ENCODE data around the gene TAPBPL. TPM values are rescaled to one million over a fixed set of nuclear protein-coding genes. Genes with fewer than 3 reads are reported as not detected.

TAPBPL gene
- polyA plus RNA-seq, 3 donors = 89.3 to 145 (median 91.8) TPM

DNA sequence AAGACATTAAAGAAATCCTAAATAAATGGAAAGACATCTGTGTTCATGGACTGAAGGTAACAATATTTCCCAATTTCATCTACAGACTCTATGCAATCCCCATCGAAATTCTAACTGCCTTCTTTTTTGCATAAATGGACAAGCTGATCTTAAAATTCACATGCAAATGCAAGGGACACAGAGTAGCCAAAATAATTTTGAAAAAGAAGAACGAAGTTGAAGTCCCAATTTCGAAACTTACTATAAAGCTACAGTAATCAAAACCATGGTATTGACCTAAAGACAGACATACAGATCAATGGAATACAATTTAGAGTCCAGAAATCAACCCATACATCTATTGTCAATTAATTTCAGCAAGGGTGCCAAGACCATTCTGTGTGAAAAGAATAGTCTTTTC lies 23.5 kb upstream of the TAPBPL start:
- H3K79me2 ChIP-seq (ENCODE audit: insufficient read depth, low read length) = no peaks in the 10 kb centered on the region
- H3K9ac ChIP-seq (ENCODE audit: insufficient read depth, low read length, poor library complexity, severe bottlenecking) = no peak overlapping the region
- no peak overlapping the region for H3K27ac ChIP-seq (ENCODE audit: low read depth in 1 of 2, low read length in 2 of 2)
- no peak overlapping the region for H3K27ac Mint-ChIP-seq
- no peak overlapping the region for H3K4me3 Mint-ChIP-seq
- H4K20me1 ChIP-seq (ENCODE audit: insufficient read depth, low read length) = no peaks in the 10 kb centered on the region
- H3K9me3 ChIP-seq (replicated peaks in 1 of 2; ENCODE audit: control insufficient read depth in 1 of 2, insufficient read depth in 1 of 2, low read length in 2 of 2) = no peaks in the 10 kb centered on the region
- H3K36me3 ChIP-seq (replicated peaks in 1 of 2; ENCODE audit: control insufficient read depth in 1 of 2, insufficient read depth in 2 of 2, low read length in 2 of 2) = no peaks in the 10 kb centered on the region
- peaks cover 36 to 46% of the 10 kb centered on the region in 2 donors for H3K4me1 ChIP-seq (ENCODE audit: control insufficient read depth in 1 of 2, insufficient read depth in 2 of 2, low read length in 2 of 2)
- peaks cover 39% of the 10 kb centered on the region for H3K4me1 Mint-ChIP-seq
- H3K36me3 Mint-ChIP-seq = no peaks in the 10 kb centered on the region
- intact Hi-C loops (cut with micrococcal nuclease) = loop anchor here in 1 of 2 donors (5.0 kb wide), 1 partner anchor 34 kb away; no protein-coding TSS in a partner anchor
- no peak for DNase-seq
- no peak for TF ChIP-seq CTCF (IDR thresholded peaks at IDR 0.05)
- no peaks in the 10 kb centered on the region for H3K27me3 ChIP-seq (ENCODE audit: control insufficient read depth in 2 of 2, insufficient read depth in 2 of 2, low read length in 2 of 2)
- H3K4me2 ChIP-seq (replicated peaks; ENCODE audit: extremely low read depth, low read length, poor library complexity, severe bottlenecking) = no peak overlapping the region
- no peak overlapping the region for H2AFZ ChIP-seq (ENCODE audit: insufficient read depth, low read depth, low read length, poor library complexity, severe bottlenecking)
- no peaks in the 10 kb centered on the region for H3K27me3 Mint-ChIP-seq (ENCODE audit: low read depth in 3 of 3)
- H3K4me3 ChIP-seq (replicated peaks in 1 of 3; ENCODE audit: low read depth in 2 of 3, low read length in 3 of 3) = no peak overlapping the region
- H3K9me3 Mint-ChIP-seq = no peaks in the 10 kb centered on the region
- 60% methylated on average over 1 of the region's 3 CpGs for WGBS (ENCODE audit: insufficient coverage)

DNA sequence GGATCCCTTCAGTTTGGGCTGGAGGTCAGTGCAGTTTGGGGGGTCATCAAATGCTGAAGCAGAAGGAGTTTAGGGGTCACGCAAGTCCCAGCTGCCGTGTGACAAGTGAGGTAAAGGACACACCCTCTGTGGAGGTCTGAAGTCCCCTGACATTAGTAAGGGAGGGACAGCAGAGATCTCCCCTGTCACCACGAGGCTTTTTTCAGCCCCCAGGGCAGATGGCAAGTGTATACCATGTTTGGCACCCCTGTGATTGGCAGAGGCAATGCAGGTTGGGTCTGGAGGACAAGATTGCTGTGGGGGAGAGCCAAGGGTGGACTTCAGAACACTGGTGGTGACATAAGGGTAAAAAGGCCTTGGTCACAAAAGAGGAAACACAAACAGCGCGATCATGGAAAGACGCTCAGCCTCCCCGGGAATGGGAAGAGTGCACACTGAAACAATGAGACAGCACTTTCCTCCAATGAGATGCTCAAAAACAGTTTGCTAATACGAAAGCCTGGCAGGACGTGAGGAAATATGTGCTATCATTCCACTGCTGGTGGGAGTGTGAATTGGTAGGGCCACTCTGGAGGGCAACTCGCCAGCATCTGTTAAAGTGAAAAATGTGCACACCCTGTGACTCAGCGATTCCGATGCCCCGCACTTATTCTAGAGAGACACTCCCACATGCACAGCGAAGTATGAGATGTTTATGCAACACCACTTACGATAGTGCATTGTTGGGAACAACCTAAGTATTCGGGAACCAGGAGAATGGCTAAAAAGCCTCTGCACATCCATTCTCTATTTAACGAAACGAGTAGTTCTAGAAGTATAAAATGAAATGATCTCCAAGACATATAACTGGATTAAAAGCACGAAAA lies 21.5 kb upstream of the TAPBPL start:
- Mint-ChIP-seq H3K4me1 (peaks cover 34% of the 10 kb centered on the region), H3K36me3 (no peaks in the 10 kb centered on the region), H3K27ac (peak overlapping the region; percentile 64 to 90 (median 83)), H3K4me3 (peak overlapping the region; percentile 79 to 90), H3K27me3 (ENCODE audit: low read depth in 3 of 3) (peaks cover 0 to 3% (median 2%) of the 10 kb centered on the region in 3 donors), H3K9me3 (no peaks in the 10 kb centered on the region)
- Histone ChIP-seq H3K9ac (ENCODE audit: insufficient read depth, low read length, poor library complexity, severe bottlenecking) (no peak overlapping the region), H2AFZ (ENCODE audit: insufficient read depth, low read depth, low read length, poor library complexity, severe bottlenecking) (peak overlapping the region; percentile 9), H3K36me3 (replicated peaks in 1 of 2; ENCODE audit: control insufficient read depth in 1 of 2, insufficient read depth in 2 of 2, low read length in 2 of 2) (no peaks in the 10 kb centered on the region), H3K9me3 (replicated peaks in 1 of 2; ENCODE audit: control insufficient read depth in 1 of 2, insufficient read depth in 1 of 2, low read length in 2 of 2) (no peaks in the 10 kb centered on the region), H3K4me3 (replicated peaks in 1 of 3; ENCODE audit: low read depth in 2 of 3, low read length in 3 of 3) (peak overlapping the region; percentile 15 to 69 (median 44)), H4K20me1 (ENCODE audit: insufficient read depth, low read length) (no peaks in the 10 kb centered on the region), H3K79me2 (ENCODE audit: insufficient read depth, low read length) (no peaks in the 10 kb centered on the region), H3K4me1 (ENCODE audit: control insufficient read depth in 1 of 2, insufficient read depth in 2 of 2, low read length in 2 of 2) (peaks cover 29 to 36% of the 10 kb centered on the region in 2 donors), H3K4me2 (replicated peaks; ENCODE audit: extremely low read depth, low read length, poor library complexity, severe bottlenecking) (peak overlapping the region; percentile 83), H3K27ac (ENCODE audit: low read depth in 1 of 2, low read length in 2 of 2) (peak overlapping the region; percentile 29 to 54), H3K27me3 (ENCODE audit: control insufficient read depth in 2 of 2, insufficient read depth in 2 of 2, low read length in 2 of 2) (no peaks in the 10 kb centered on the region)
- WGBS (ENCODE audit: insufficient coverage) = 0% methylated on average over 6 of the region's 19 CpGs
- intact Hi-C loops (cut with micrococcal nuclease) = no loop called here
- TF ChIP-seq CTCF (IDR thresholded peaks at IDR 0.05) = no peak
- peak; percentile 51 to 59 (median 58) for DNase-seq
